ENCODE results near the gene WDR75.

- no peak for TF ChIP-seq CTCF (conservative IDR thresholded peaks at IDR 0.05)
- no peak for TF ChIP-seq ZFX (IDR thresholded peaks at IDR 0.05)
These were observed 70.7 kb downstream of the WDR75 start for GRCh38 chr2:189511960-189512319.
